Measurements from ENCODE around the gene S100A12. TPM values are rescaled to one million over a fixed set of nuclear protein-coding genes. Genes with fewer than 3 reads are reported as not detected.

S100A12 gene
- total and polyA plus RNA-seq, 2 donors (not counting 3 experiments of a cell fraction or from before 2014, with no cell fraction given), result not detected

GRCh38 chr1:153350321-153350957, 25.0 kb downstream of the S100A12 start:
- no peaks in the 10 kb centered on the region for H3K36me3 ChIP-seq (ENCODE audit: control insufficient read depth in 2 of 2, extremely low read depth in 1 of 2, insufficient read depth in 2 of 2, low read length in 2 of 2)
- DNase-seq (ENCODE audit: low read depth, low spot score) (no peak), FAIRE-seq (no peak)
- intact Hi-C loops (cut with micrococcal nuclease) (no loop called here), dilution Hi-C loops (cut with MboI; ENCODE audit: extremely low pct_ligation_motif_present, low sequenced_read_pairs) (no loop called here)
- TF ChIP-seq POLR2AphosphoS5 (IDR thresholded peaks at IDR 0.05; ENCODE audit: insufficient read depth, low read depth, low read length), result no peak
- no peak for TF ChIP-seq MYC (IDR thresholded peaks at IDR 0.05; ENCODE audit: low read depth, low read length)
- no peak for TF ChIP-seq GATA2 (IDR thresholded peaks at IDR 0.05; ENCODE audit: insufficient read depth, insufficient read length, low read depth, low read length)
- TF ChIP-seq, protein P1, sequence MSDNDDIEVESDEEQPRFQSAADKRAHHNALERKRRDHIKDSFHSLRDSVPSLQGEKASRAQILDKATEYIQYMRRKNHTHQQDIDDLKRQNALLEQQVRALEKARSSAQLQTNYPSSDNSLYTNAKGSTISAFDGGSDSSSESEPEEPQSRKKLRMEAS (IDR thresholded peaks at IDR 0.05; ENCODE audit: insufficient read depth, insufficient read length), result no peak
- no peak for TF ChIP-seq JUN (IDR thresholded peaks at IDR 0.05; ENCODE audit: borderline replicate concordance, insufficient read depth, insufficient read length, low read depth)
- TF ChIP-seq, protein P2, sequence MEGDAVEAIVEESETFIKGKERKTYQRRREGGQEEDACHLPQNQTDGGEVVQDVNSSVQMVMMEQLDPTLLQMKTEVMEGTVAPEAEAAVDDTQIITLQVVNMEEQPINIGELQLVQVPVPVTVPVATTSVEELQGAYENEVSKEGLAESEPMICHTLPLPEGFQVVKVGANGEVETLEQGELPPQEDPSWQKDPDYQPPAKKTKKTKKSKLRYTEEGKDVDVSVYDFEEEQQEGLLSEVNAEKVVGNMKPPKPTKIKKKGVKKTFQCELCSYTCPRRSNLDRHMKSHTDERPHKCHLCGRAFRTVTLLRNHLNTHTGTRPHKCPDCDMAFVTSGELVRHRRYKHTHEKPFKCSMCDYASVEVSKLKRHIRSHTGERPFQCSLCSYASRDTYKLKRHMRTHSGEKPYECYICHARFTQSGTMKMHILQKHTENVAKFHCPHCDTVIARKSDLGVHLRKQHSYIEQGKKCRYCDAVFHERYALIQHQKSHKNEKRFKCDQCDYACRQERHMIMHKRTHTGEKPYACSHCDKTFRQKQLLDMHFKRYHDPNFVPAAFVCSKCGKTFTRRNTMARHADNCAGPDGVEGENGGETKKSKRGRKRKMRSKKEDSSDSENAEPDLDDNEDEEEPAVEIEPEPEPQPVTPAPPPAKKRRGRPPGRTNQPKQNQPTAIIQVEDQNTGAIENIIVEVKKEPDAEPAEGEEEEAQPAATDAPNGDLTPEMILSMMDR (IDR thresholded peaks at IDR 0.05; ENCODE audit: extremely low read depth in 1 of 2, insufficient read depth in 1 of 2, low read depth in 1 of 2, low read length in 2 of 2), result no peak
- TF ChIP-seq POLR2A (IDR thresholded peaks at IDR 0.05; ENCODE audit: low read depth, low read length), result no peak
- TF ChIP-seq EZH2 (IDR thresholded peaks at IDR 0.05; ENCODE audit: borderline replicate concordance, low read depth, low read length, severe bottlenecking), result no peak
- no peaks in the 10 kb centered on the region for H4K20me1 ChIP-seq (replicated peaks; ENCODE audit: control insufficient read depth, extremely low read depth, insufficient read depth, low read length)
- H3K27me3 ChIP-seq (ENCODE audit: control insufficient read depth in 2 of 2, insufficient read depth in 2 of 2, low read length in 2 of 2), result peaks cover 0 to under 1% of the 10 kb centered on the region in 2 experiments
- no TSS peak for BruUV-seq (replicated peaks)
- no peaks in the 10 kb centered on the region for H3K79me2 ChIP-seq (ENCODE audit: control insufficient read depth, insufficient read depth, low read length)
- H3K4me2 ChIP-seq (ENCODE audit: insufficient read depth, low read length), result no peak overlapping the region
- no peak overlapping the region for H3K27ac ChIP-seq (ENCODE audit: insufficient read depth, low read depth, low read length)
- no peak overlapping the region for H3K9ac ChIP-seq (replicated peaks; ENCODE audit: extremely low read depth, insufficient read depth, low read length)
- ChIA-PET CTCF (interaction anchor here (13.2 kb wide), 1 partner anchor 143 kb away, joined by 331 read pairs; no protein-coding TSS in a partner anchor), POLR2A (interaction anchor here (1.0 kb wide), 1 partner anchor 284 kb away, joined by 3 read pairs; the partner anchor contains the start of gene CHTOP)
- H3K4me3 ChIP-seq (replicated peaks in 1 of 3; ENCODE audit: insufficient read depth in 1 of 3, low read depth in 1 of 3, low read length in 3 of 3), result no peak overlapping the region
- no peaks in the 10 kb centered on the region for H3K9me1 ChIP-seq (replicated peaks; ENCODE audit: control insufficient read depth, extremely low read depth, insufficient read depth, low read length)
- H3K4me1 ChIP-seq (ENCODE audit: control insufficient read depth, extremely low read depth, insufficient read depth, low read length), result no peaks in the 10 kb centered on the region
- no peak overlapping the region for H2AFZ ChIP-seq (ENCODE audit: low read depth, low read length)
- no peaks in the 10 kb centered on the region for H3K9me3 ChIP-seq (replicated peaks; ENCODE audit: control insufficient read depth, insufficient read depth, low read length)
